NCI-H446 treated with DMSO at 0.1 percent for 48 hours (cell line): ENCODE results near the gene TEX26.

Experiments used
- DNase-seq: peaks from one replicate; lab custom pipeline; 2025; lab: John Stamatoyannopoulos, UW

TEX26 gene

DNA sequence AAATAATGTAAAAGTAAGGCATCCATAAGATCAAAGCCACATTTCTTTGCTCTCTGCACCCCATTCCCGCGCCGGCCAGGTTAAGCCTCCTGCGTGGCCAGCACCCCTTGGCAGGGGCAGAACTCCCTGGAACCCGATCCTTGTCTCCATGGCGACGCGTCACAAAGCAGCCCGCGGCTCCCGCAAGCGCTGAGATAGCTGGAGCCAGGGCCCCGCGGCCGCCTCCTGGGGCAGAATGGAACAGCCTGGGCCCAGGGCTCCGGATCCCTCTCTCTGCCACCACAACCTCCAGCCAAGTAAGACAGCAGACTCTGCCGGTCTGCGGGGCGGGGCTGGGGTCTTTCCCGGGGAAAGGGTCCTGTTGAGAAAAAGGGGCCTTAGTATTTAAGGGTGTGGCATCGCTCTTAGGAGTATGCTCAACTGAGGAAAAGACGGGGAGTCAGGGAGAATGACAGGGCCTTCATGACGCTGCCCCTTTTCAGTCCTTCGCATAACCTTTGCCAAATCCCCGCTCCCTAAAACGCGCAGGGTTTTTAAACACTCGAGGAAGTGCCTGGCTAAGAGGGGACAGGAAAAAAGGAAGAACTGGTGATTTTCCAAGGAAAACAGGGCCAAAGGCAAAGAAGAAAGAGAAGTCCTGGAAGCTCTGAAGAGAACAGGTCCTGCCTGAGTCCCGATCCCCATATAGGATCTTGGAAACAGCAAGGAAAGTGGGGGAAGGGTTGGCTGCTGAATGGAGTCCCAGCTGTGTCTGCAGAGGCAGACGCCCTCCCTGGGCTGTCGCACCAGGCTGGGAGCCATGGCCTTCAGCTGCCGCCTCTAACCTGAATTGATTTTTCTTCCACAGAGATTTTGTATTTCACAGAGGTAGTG, at the start of gene TEX26:
TEX26 (plus strand) TSS at position 176 of the 873 bp plus-strand sequence; CDS start at position 236, 60 bp downstream.
- no peak for DNase-seq

DNA sequence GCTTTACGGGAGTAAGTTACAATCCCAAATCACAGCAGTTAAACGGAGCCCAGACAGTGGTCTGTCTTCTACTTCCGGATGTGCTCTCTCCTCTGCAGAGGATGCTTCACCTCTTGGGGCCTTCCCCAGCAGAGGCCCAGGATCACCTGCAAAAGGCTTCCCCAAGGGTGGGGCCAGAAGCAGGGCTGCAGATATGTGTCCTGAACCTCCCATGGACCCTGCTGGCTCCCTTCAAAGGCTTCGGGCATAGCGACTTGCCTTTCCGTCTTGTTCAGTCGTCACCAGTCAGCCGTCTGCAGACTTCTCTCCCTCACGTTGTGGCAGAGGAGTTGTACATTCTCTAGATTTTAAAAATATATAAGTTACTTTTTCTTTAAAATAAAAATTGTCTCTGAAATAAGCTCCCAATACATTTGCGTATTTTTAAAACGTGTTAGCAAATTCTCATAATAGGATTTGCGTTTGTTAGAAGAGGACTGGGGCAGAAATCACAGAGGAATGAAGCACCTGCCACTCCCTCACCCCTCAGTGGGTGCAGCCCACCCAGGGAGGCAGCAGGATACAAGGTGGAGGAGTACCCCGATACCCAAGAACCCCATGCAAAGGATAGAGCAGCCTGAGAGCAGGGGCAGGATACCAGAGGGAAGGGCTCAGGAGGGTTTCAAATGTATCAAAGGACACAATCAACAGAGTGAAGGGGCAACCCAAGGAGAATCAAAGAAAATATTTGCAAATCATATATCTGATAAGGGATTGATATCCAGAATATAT, 49.3 kb upstream of the TEX26 start:
- DNase-seq, result no peak

DNA sequence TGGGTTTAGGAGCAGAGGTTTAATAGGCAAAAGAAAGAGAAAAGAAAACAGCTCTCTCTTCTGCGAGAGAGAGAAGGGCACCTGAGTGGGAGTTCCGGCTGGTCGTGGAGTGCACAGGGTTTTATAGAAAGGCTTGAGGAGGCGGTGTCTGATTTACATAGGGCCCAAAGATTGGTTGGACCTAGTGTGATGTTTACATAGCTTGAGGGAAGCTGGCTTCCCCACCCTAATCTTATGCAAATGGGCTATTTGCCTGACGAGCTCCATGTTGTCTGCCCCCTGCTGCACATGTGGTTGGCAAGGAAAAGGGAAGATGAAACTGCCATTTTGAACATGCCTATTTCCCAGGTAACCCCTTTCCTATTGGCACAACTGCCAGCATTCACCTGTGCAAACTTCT, 47.9 kb upstream of the TEX26 start:
- DNase-seq, result peak; percentile 18

DNA sequence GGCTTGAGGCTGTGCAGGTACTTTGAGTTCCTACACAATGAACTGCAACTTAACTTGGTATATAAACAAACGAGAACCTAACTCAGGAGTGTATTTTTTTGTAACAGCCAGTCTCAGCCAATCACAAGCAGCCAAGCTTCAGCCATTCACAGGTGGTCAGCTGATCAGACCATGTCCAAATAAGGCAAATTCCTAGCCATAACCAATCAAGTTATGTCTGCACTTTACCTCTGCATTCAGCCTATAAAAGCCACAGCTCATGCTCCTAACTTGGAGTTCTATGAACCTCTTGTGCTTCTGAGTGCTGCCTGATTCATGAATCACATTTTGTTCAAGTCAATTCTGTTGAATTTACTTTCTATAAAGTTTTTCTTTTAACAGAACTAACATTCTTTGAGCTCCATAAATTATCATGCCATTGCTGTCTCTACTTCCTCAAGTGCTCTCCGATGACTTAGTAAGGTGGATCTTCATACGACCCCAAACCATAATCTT, 43.2 kb upstream of the TEX26 start:
- no peak for DNase-seq

DNA sequence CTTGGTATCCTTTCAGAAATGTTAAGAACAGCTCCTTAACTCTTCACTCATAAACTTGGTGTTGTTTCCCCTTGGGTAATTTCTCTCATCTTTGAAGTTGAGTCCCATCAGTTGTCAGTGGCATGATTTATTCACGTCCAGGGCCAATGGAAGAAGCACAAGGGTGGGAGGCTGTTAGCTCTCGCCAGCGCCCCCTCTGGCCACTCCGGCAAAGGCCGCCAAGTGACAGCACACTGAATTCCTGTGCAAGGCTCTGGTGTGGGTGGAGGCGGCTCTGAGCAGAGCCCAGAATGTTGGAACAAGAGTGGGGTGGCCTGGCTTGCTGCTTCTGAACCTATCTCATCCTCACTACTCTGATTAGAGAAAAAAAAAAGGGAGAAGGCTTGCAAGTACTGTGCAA, 39.5 kb upstream of the TEX26 start:
- DNase-seq, result no peak

DNA sequence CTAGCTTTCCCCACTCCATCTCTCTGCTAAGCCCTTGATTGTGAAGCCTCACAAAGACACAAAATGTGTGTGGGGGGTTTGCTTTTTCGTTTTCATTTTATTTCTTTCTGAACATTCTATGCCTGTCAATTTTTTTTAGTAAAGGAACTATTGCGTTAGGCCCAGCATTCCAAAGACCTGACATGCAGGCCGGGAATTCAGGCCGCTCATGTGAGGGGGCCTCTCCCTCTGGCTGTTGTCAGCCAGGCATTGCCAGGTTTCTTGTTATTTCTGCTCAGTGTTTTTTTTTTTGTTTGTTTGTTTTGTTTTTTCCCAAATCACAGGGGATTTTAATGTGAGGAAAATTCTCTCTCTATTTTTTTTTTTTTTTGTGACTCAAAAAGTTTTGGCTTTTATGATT, 36.7 kb upstream of the TEX26 start:
- no peak for DNase-seq

DNA sequence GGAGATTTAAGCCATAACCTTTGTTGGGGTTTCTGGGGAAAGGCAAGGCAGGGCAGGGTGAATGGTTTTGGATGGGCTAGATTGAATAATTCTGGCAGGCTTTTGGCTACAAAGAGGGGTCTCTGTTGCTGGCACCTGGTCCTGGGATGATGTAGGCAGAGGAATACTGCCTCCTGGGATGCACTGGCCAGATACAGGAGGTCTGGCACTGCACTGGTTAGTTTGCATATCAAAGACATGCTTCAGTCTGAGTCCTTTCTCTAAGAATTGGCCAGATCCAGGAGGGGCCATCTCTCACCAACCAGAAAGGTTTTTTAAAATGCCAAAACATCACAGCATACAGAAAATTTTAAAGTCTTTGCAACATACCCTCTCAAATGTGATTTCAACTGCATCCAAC, 34.4 kb upstream of the TEX26 start:
- DNase-seq, result no peak

DNA sequence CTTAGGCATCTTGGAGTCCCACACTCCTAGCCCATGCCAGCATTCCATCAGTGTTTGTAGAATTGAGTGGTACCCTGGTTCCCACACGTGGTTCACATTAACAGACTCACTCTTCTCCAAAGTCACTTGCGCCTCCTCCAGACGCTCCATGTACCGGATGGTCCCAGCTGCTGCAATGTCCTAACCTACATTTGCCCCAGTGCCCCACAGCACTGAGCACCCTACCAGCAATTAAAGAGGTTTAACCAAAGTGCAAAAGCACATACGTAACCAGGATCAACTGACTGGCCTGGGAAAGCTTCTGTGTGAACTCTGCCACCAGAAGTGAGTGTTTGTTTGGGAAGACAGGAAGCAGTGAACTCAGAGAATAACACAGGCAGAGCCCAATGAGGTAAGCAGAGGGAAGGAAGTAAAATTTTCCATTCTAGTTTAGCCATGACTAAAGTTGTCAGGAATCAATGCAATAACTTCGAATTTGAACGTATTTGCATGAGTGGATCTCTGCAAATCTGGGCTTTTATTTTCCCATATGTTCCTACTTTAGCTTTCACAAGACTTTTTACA, 33.7 kb upstream of the TEX26 start:
- no peak for DNase-seq

DNA sequence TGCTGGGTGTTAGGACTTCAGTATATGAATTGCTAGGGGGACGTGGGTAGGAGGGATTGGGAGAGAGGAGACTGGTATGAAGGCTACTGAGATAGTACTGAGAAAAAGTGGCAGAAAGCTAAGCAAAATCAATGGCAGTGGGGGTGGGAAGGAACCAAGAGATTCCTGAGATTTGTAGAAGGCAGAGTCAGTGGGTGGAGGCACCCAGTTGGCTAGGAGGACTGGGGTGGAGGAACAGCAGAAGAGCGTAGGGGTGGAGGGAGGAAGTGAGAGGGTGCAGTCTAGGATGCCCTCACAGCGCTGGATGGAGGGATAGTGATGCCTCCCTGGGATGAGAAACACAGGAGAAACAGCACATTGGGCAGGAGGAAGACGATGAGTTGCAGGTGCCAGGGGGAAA, 32.0 kb upstream of the TEX26 start:
- DNase-seq, result no peak

DNA sequence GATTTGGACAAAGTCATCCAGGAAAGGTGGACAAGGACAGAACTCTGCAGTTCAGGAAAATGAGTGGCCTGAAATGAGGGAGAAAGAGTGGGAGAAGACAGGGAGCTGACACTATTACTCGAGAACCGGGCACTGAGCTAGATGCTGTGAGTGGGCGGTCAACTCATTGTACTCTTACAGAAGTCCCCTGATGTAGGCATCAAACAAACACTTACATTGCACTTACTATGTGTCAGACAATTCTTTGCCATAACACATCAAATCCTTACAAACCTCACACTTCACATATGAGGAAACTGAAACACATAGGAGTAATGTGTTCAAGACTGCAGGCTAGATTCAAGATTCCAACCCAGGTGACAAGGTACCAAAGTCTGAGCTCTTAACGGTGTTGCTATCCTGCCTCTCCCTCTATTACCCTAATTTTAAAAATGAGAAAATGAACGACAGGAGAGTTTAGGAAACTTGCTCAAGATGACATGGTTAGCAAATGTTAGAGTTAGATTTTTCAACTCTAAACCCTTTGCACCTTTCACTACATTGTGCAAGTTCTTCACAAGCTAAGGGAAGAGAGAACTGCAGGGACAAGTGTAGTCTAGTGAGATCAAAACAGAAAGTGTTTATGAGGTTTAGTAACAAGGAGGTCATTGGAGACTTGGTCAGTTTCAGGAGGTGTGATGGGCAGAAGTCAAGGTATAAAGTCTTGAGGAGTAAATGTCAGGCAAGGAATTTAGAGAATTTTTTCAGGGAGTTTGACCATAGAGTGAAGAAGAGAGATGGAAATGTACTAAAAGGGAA, 31.3 kb upstream of the TEX26 start:
- no peak for DNase-seq

DNA sequence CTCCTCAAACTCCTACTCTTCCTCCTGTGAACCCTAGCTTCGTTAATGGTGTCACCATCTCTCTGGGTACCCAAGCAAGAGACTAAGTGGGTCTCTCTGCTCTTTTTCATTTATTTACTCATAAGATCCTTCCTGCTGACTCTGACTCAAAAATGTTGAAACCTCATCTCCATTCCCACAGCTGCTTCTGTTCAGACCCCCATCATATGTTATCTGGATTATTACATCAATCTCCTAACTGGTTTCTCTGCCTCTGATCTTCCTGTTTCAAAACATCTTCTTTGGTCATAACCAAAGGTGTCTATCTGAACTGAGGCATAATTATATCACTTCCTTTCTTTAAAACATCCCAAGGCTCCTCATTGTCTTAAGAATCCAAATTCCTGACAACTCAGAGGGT, 28.4 kb upstream of the TEX26 start:
- DNase-seq, result no peak

DNA sequence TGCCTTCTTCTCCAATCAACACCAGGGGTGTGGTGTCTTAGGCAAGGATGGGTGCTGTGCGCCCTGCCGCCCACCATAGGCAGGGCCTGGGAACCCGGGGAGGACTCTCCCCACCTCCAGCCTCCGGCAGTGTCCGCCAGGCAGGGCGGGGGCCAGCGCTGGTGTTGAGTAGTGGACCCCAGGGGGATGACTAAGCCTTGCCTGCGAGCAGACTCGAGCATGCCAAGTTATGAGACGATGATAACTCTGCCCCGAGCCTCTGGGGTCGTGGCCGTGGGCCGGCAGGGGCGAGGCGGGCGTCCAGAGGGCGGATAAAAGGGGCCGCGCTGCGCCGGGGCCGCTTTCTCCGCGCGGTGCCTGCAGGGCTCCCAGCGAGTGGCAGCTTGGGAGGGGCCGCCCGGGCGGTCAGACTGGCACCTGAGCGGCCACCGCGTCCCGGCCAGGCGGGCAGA, 26.5 kb upstream of the TEX26 start, which contains the start of gene MEDAG:
MEDAG (plus strand) TSS at position 340 of the 452 bp plus-strand sequence. CDS start 245 bp downstream, outside the sequence.
- no peak for DNase-seq

DNA sequence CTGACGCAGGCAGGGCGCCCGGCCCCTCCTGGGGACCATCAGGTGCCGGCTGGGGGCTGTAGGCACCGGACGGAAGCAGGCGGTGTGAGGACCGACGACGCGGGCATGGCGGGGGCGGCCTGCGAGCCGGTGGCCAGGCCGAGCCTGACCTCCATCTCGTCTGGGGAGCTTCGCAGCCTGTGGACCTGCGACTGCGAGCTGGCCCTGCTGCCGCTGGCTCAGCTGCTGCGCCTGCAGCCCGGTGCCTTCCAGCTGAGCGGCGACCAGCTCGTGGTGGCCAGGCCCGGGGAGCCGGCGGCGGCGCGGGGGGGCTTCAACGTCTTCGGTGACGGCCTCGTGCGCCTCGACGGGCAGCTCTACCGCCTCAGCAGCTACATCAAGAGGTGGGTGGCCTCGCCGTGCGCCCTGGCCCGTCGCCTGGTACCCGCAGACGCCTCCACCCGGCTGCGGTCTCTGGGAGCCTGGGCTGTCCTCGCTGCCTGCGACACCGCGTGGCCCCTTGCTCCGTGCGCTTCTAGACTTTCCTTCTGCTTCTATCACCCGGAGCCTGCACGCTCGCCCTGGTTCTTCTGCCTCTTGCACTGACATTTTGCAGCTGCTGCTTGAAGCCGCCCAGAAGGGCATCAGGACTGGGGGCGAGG, 25.9 kb upstream of the TEX26 start:
- DNase-seq, result no peak

DNA sequence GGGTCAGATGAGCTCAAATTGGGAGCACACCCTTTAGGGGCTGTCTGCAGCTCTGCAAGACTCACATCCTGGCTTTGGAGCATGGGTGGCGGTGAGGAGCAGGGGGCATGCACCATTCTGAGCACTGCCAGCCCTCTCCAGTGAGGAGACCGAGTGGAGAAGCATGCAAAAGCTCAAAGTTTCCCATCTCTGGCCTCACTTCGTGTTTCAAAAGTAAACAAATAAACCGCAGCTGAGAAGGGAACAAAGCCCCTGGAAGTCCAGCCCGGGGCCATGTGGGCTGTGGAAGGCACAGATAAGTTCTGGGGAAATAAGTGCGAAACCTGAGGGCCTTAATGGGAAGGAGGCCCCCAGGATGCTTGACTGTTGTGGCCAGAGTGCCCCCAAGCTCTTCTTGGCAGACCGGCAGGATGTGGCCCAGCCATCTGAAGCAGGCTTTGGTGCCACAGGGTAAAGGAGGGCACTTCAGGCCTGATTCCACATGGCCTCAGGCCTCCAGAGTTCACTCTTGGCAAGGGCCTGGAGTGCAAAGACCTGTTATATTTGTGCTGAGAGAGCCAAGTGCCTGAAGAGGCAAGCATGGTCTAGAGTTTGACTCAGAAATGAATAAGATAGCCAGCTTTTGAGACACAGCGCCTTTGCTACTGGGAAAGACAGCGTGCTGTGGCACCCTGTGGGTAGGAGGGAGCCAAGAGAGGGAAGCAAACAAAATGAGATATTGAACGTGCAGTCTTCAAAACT, 25.2 kb upstream of the TEX26 start:
- no peak for DNase-seq

DNA sequence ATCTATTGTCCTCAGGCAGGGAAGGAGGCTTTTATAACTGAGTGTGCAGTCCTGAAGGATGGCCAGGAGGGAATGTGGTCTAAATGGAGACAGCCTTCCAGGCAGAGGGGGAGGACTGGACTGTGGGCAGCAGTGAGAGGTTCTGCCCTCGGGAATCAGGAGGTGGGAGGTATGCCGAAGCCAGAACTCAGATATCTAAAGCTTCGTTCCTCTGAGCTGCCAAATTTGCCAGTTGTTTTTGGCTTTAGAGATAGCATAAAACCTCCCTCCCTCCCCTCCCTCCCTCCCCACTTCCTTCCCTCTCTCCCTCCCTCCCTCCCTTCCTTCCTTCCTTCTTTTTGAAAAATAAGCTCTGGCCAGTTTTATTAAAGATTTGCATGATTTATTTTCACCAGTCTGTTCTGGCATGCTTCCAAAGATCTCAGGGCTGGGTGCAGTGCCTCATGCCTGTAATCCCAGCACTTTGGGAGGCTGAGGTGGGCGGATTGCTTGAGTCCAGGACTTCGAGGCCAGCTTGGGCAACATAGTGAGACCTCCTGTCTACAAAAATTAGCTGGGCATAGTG, 24.0 kb upstream of the TEX26 start:
- DNase-seq, result no peak

DNA sequence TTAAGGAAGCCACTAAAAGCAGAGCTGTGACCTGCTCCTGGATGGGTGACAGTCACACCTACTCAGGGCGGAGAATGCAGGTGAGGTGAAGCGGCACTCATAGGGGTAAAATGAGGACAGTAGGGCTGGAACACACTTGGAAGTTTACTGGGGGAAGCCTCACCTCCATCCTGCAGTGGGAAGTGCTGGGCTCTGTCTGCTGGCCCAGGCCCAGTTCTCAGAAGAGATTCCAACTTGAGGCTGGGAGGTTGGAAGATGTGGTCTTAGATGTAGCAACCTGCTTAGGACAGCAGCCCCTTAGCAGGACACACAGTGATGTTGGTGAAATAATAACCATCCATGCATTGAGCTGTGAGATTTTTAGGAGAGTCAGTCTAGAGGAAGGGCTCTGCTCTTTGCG, 21.8 kb upstream of the TEX26 start:
- no peak for DNase-seq

DNA sequence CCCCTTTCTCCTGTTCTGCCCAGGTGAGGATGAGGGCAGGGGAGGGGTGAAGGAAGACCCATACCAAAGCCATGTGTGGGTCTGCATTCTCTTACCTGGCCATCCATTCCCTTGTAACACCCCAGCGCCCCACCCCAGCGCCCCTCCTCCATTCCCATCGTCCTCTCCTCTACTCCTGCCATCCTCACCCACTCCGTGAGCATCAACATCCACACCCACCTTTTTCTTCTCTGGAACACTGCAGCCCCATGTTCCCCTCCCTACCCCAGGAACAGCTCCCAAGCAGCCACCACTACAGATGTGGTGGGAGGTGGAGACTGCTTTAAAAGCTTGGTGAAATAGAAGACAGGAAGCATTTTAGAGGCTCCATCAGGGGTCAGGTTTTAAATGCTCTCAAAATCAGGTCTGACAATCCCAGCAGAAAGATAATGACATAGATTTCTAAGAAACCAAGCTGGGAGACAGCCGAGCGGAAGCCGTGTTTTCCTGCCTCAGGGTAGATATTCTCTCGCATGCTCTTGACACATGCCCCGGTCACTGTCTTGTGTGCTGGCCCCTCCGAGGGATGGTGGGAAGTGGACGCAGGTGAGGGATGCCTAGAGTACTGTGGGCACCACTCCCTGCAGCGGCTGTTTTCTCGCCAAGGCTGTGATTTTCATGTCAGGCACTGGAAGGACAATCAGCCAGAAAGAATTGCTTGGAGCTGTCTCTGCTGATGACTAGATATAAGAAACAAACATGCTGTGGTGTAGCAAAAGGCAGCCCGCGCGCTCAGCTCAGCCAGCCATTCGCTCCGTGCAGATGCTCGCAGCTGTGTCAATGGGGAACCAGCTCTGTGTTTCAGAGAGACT, 16.5 kb upstream of the TEX26 start:
- DNase-seq, result no peak

DNA sequence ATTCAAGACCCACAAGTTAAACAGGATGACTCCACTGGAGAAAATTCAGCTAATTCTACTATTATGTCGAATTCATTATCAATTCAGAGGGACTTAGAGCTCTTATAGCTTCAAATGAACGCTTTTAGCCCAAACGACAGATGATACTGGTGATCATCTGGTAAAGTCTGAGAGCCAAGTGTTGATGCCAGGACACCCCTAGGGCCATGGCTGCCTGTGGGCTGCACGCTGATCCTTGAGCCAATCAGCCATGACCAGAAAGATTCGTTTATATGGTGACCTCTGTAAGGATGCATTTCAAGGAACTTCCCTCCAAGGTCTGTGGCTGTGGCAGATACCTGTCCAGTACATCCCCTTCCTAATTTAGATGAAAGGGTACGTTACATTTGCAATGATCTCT, 15.5 kb upstream of the TEX26 start:
- no peak for DNase-seq
